NCI-H1048 (cell line): ENCODE results near the gene RNF130.
A peak's percentile ranks its signal among the peaks of the same experiment; 100 is the strongest.

ENCODE experiments used
- DNase-seq: peaks from one replicate; lab custom pipeline; 2025; lab: John Stamatoyannopoulos, UW

The RNF130 gene

GRCh38 chr5:179915406-179915935, 156.1 kb downstream of the RNF130 start:
- DNase-seq, result no peak

GRCh38 chr5:179914032-179914755, 157.4 kb downstream of the RNF130 start:
- no peak for DNase-seq

DNA sequence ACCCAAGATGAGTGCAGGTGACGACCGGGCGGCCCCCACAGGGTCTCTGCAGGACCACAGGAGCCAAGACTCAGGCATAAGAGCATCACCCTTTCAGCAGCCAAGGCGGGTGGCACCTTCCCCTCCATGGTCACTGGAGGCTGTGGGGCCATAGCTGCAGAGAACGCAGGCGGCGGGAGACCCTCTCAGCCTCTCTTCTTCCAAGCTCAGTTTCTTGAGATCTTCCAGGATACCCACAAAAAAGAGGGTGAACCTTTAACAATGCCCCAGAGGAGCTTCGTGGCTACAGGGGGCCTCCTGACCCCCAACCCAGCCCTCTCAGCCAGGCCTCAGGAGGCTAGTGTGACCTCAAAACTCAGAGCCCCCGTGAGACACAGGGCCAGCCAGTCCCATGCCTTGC, 158.1 kb downstream of the RNF130 start:
- no peak for DNase-seq

GRCh38 chr5:179912951-179913350, 158.6 kb downstream of the RNF130 start:
- DNase-seq, result no peak

DNA sequence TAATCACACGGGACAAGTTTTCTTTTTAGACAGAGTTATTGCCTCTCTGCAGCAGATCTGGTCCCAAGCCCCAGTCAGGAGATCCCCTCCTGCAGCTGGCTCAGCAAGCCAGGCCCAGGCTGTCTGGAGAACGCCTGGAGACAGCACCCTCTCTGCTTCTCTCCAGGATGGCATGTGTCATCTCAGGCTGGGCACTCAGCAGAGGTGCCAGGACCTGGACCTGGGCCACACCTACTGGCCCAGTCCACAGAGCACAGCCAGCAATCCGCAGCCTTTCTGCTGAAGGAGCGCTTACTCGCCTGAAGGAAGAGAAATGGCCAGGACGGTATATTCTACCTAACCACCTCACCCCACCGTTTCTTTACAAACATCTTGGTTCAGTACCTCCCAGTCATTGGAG, 159.2 kb downstream of the RNF130 start:
- DNase-seq, result no peak

GRCh38 chr5:179909224-179909623, 162.3 kb downstream of the RNF130 start:
- DNase-seq, result no peak

DNA sequence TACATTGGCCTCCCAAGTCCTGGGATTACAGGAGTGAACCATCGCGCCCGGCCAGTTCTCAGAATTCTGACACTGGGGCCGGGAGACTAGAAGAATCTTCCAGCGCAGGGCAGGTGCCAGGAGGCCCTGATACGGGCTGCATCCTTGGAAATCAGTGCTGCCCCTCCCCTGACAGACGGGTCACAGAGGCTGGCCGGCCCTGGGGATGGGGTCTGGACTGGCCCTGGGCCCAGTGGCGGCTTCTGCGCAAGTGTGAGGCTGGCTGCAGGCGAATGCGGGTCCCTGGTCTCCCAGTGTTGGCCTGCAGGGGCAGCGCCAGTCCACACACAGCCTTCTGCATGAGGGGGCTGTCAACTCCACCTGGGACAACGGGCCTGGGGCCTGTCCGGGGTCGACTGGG, 163.0 kb downstream of the RNF130 start:
- DNase-seq, result no peak

GRCh38 chr5:179907556-179908324, 163.8 kb downstream of the RNF130 start, which contains the start of gene TBC1D9B:
TBC1D9B (minus strand) TSS chr5:179907897; CDS start chr5:179907821, 76 bp downstream.
- DNase-seq, result peak; percentile 20

- DNase-seq, result no peak
Measured at GRCh38 chr5:179906795-179907555, 164.6 kb downstream of the RNF130 start.

DNA sequence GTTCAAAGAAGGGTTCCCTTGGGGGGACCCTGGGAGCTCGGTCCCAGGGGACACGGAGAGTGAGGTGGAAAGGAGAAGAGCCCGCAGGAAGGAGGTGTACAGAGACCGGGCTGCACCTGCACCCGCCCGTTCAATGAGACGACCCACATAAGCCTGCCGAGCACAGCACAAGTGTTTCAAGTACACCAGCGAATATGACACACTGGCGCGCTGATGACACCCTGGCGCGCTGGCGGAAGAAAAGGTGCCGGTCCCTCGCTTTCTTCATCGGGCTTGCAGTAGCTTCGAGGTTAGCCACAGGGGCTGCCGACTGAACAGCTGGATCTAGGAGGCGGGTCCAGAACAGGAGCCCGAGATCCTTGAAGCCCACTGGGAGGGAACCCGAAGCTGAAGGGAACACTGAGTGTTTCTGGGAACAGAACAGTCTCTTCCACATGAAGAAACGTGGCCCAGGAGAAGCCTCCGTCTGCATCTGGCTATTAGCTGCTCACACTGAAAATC, 165.2 kb downstream of the RNF130 start:
- DNase-seq, result no peak

- no peak for DNase-seq
Measured at GRCh38 chr5:179905161-179905560, 166.4 kb downstream of the RNF130 start.
